CD14-positive monocyte (primary cell): ENCODE measurements around the gene GBGT1. TPM values are rescaled to one million over a fixed set of nuclear protein-coding genes. Genes with fewer than 3 reads are reported as not detected.
"Not testable (repeated sequence)": the region's sequence is repeated elsewhere in the genome, so short reads cannot be mapped to it uniquely, and the experiment has no call there.

Source experiments
- DNase-seq, 3 donors: peaks; one replicate each; pipeline ENCODE4 v3.0.0-alpha.2; 2011 to 2022
- H2AFZ ChIP-seq: 2 replicates; pipeline ENCODE4 v1.6.0; 2012; ENCODE audit warnings: mild to moderate bottlenecking, low read depth, low read length, inconsistent platforms; ENCODE audit not compliant: insufficient read depth, poor library complexity, severe bottlenecking
- H3K27ac ChIP-seq, 2 donors: 1 replicate in 1 of 2; 2 replicates in 1 of 2; pipeline ENCODE4 v1.5.1; 2012 to 2013; ENCODE audit warnings: low read length in 2 of 2, control low read depth in 1 of 2, inconsistent platforms in 1 of 2, low read depth in 1 of 2, mild to moderate bottlenecking in 1 of 2
- H3K27me3 ChIP-seq, 2 donors: one replicate each; pipeline versions ENCODE4 v1.6.0 to v1.6.1; 2011 to 2013; ENCODE audit warnings: low read length in 2 of 2; ENCODE audit not compliant: control insufficient read depth in 2 of 2, insufficient read depth in 2 of 2
- H3K36me3 ChIP-seq, 2 donors: replicated peaks in 1 of 2; 1 replicate in 1 of 2; 2 replicates in 1 of 2; pipeline versions ENCODE4 v1.5.1 to v1.6.1; 2012 to 2013; ENCODE audit warnings: low read length in 2 of 2, control low read depth in 1 of 2, inconsistent platforms in 1 of 2, mild to moderate bottlenecking in 1 of 2; ENCODE audit not compliant: insufficient read depth in 2 of 2, control insufficient read depth in 1 of 2
- H3K4me1 ChIP-seq, 2 donors: 1 replicate in 1 of 2; 2 replicates in 1 of 2; pipeline versions ENCODE4 v1.5.1 to v1.6.1; 2012 to 2013; ENCODE audit warnings: low read length in 2 of 2, control low read depth in 1 of 2, inconsistent platforms in 1 of 2, mild to moderate bottlenecking in 1 of 2, moderate library complexity in 1 of 2; ENCODE audit not compliant: insufficient read depth in 2 of 2, control insufficient read depth in 1 of 2
- H3K4me2 ChIP-seq: replicated peaks from 2 replicates; pipeline ENCODE3; 2012; ENCODE audit warnings: low read length, moderate library complexity, mild to moderate bottlenecking; ENCODE audit not compliant: poor library complexity, severe bottlenecking; ENCODE audit errors: extremely low read depth
- H3K4me3 ChIP-seq, 3 experiments: fragments of 200-600 bp in 1 of 3; sonication (generic) in 1 of 3; replicated peaks in 1 of 3; 1 replicate in 2 of 3; 2 replicates in 1 of 3; pipeline ENCODE4 v1.5.1; 2011 to 2013; ENCODE audit warnings: low read length in 3 of 3, mild to moderate bottlenecking in 3 of 3, control low read depth in 2 of 3, low read depth in 2 of 3, inconsistent platforms in 1 of 3, moderate library complexity in 1 of 3
- H3K79me2 ChIP-seq: 2 replicates; pipeline ENCODE4 v1.6.0; 2012; ENCODE audit warnings: mild to moderate bottlenecking, control low read depth, inconsistent platforms, low read length, moderate library complexity; ENCODE audit not compliant: insufficient read depth
- H3K9ac ChIP-seq: 2 replicates; pipeline ENCODE4 v1.6.0; 2017; ENCODE audit warnings: low read length, mild to moderate bottlenecking; ENCODE audit not compliant: insufficient read depth, poor library complexity, severe bottlenecking
- H3K9me3 ChIP-seq, 2 donors: replicated peaks in 1 of 2; 1 replicate in 1 of 2; 2 replicates in 1 of 2; pipeline versions ENCODE4 v1.5.1 to v1.6.1; 2012 to 2013; ENCODE audit warnings: low read length in 2 of 2, control low read depth in 1 of 2; ENCODE audit not compliant: control insufficient read depth in 1 of 2, insufficient read depth in 1 of 2
- H4K20me1 ChIP-seq: 2 replicates; pipeline ENCODE4 v1.6.0; 2012; ENCODE audit warnings: mild to moderate bottlenecking, low read length, control low read depth, moderate library complexity; ENCODE audit not compliant: insufficient read depth
- H3K27ac Mint-ChIP-seq, 7 donors: one replicate each; pipeline ENCODE4 v1.8.0; 2020; ENCODE audit warnings: mild to moderate bottlenecking in 7 of 7, mixed read lengths in 7 of 7, moderate library complexity in 6 of 7, inconsistent platforms in 2 of 7
- H3K27me3 Mint-ChIP-seq, 3 donors: one replicate each; pipeline ENCODE4 v1.8.0; 2021 to 2022; ENCODE audit warnings: low read depth in 3 of 3, mild to moderate bottlenecking in 3 of 3, mixed read lengths in 3 of 3, moderate library complexity in 3 of 3, inconsistent platforms in 1 of 3
- H3K36me3 Mint-ChIP-seq, 2 donors: one replicate each; pipeline ENCODE4 v1.8.0; 2020; ENCODE audit warnings: mixed read lengths in 2 of 2, inconsistent platforms in 1 of 2, mild to moderate bottlenecking in 1 of 2
- H3K4me1 Mint-ChIP-seq: one replicate; pipeline ENCODE4 v1.8.0; 2020; ENCODE audit warnings: mild to moderate bottlenecking, mixed read lengths
- H3K4me3 Mint-ChIP-seq, 2 donors: one replicate each; pipeline ENCODE4 v1.8.0; 2020; ENCODE audit warnings: mild to moderate bottlenecking in 2 of 2, mixed read lengths in 2 of 2, moderate library complexity in 1 of 2
- H3K9me3 Mint-ChIP-seq, 7 donors: one replicate each; pipeline ENCODE4 v1.8.0; 2020 to 2022; ENCODE audit warnings: mixed read lengths in 7 of 7, mild to moderate bottlenecking in 6 of 7, moderate library complexity in 6 of 7, inconsistent platforms in 2 of 7
- WGBS: methylation state at CpG from one replicate; pipeline ENCODE4 v1.1.5; 2013; ENCODE audit warnings: missing lambda C conversion rate; ENCODE audit not compliant: insufficient coverage; 5-methylcytosine and 5-hydroxymethylcytosine counted together
- intact Hi-C, 2 donors: fragments of 100-400 bp; cut with micrococcal nuclease; formaldehyde crosslinking; loops; one replicate each; pipeline versions ENCODE4 v1.15.0 to v1.15.1; 2023
- polyA plus RNA-seq, 3 donors: library from polyadenylated mRNA; depleted of rRNA in 1 of 3; unstranded in 2 of 3; stranded (reverse) in 1 of 3; fragments of 300-500 nt in 2 of 3; fragments of >200 nt in 1 of 3; fragmentation: Illumina TruSeq in 2 of 3; gene quantifications; 1 replicate in 2 of 3; 2 replicates in 1 of 3; pipeline ENCODE4 v1.2.3, GENCODE V29; 2012 to 2021
- TF ChIP-seq, protein P1 (sequence below): fragments of 200-600 bp; IDR thresholded peaks from one replicate; pipeline ENCODE4 v1.8.0; 2022; ENCODE audit warnings: antibody characterized with exemption, mild to moderate bottlenecking

Gene GBGT1
- polyA plus RNA-seq, 3 donors = 7.1 to 40.1 (median 8.0) TPM

DNA sequence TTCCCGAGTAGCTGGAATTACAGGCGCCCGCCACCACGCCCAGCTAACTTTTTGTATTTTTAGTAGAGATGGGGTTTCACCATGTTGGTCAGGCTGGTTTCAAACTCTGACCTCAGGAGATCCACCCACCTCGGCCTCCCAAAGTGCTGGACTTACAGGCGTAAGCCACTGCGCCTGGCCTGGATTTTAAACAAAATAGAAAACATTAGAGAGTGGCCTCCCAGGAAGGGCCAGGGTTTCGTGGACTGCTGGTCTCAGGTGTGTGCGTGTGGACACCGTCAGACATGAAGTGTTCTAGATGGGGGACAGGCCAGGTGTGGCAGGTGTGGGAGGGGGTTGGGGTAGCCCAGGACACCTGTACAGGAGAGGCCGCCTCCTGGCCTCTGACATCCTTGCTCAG is 7.0 kb upstream of the GBGT1 start:
- no peak overlapping the region for H3K27ac Mint-ChIP-seq
- Histone ChIP-seq H3K27me3 (no peaks in the 10 kb centered on the region), H2AFZ (no peak overlapping the region), H3K9me3 (no peaks in the 10 kb centered on the region), H3K4me3 (no peak overlapping the region), H3K79me2 (no peaks in the 10 kb centered on the region), H3K4me1 (no peaks in the 10 kb centered on the region), H3K4me2 (no peak overlapping the region), H4K20me1 (no peaks in the 10 kb centered on the region), H3K36me3 (no peaks in the 10 kb centered on the region), H3K9ac (no peak overlapping the region), H3K27ac (no peak overlapping the region)
- TF ChIP-seq, protein P1, sequence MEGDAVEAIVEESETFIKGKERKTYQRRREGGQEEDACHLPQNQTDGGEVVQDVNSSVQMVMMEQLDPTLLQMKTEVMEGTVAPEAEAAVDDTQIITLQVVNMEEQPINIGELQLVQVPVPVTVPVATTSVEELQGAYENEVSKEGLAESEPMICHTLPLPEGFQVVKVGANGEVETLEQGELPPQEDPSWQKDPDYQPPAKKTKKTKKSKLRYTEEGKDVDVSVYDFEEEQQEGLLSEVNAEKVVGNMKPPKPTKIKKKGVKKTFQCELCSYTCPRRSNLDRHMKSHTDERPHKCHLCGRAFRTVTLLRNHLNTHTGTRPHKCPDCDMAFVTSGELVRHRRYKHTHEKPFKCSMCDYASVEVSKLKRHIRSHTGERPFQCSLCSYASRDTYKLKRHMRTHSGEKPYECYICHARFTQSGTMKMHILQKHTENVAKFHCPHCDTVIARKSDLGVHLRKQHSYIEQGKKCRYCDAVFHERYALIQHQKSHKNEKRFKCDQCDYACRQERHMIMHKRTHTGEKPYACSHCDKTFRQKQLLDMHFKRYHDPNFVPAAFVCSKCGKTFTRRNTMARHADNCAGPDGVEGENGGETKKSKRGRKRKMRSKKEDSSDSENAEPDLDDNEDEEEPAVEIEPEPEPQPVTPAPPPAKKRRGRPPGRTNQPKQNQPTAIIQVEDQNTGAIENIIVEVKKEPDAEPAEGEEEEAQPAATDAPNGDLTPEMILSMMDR = no peak
- no peaks in the 10 kb centered on the region for H3K4me1 Mint-ChIP-seq
- no peaks in the 10 kb centered on the region for H3K36me3 Mint-ChIP-seq
- peaks cover 4 to 13% (median 11%) of the 10 kb centered on the region in 3 donors for H3K27me3 Mint-ChIP-seq
- peaks cover 0 to 6% (median 0%) of the 10 kb centered on the region in 7 donors for H3K9me3 Mint-ChIP-seq
- DNase-seq = no peak
- H3K4me3 Mint-ChIP-seq = no peak overlapping the region
- intact Hi-C loops = no loop called here
- 97% methylated on average over 7 of the region's 11 CpGs for WGBS

DNA sequence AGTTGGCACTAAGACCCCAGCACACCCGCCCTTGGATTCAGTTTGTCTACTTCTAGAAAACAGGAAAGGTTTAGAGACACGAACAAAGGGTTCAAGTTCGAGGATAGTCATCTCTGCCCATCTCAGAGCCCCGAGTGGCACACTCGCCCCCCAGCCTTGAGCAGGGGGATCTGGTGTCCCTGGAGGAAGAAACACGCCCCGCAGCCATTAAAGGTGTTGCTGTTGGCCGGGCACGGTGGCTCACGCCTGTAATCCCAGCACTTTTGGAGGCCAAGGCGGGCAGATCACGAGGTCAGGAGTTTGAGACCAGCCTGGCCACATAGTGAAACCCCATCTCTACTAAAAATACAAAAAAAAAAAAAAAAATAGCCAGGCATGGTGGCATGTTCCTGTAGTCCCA is 6.0 kb upstream of the GBGT1 start:
- peaks cover 4 to 18% (median 12%) of the 10 kb centered on the region in 3 donors for H3K27me3 Mint-ChIP-seq
- H3K9me3 ChIP-seq, H3K4me3 Mint-ChIP-seq, H3K27ac ChIP-seq, H3K36me3 Mint-ChIP-seq, H3K79me2 ChIP-seq, H3K4me2 ChIP-seq, intact Hi-C loops, H3K4me1 Mint-ChIP-seq, H3K36me3 ChIP-seq, H3K9ac ChIP-seq, H2AFZ ChIP-seq, H4K20me1 ChIP-seq, H3K4me3 ChIP-seq, H3K27me3 ChIP-seq, H3K4me1 ChIP-seq, DNase-seq, H3K27ac Mint-ChIP-seq, H3K9me3 Mint-ChIP-seq: not testable (repeated sequence)
- 94% methylated on average over 6 of the region's 12 CpGs for WGBS
